Lower leg skin (tissue), 4 donors: ENCODE data around the gene MPST. TPM values are rescaled to one million over a fixed set of nuclear protein-coding genes. Genes with fewer than 3 reads are reported as not detected.

ENCODE experiments used
- DNase-seq, 2 donors: peaks; one replicate each; pipeline ENCODE4 v3.0.0-alpha.2; 2019; ENCODE audit warnings: low spot score in 2 of 2
- H3K4me3 ChIP-seq: fragments of 200-600 bp; sonication (generic); 2 replicates; pipeline ENCODE4 v1.5.1; 2017; ENCODE audit warnings: mild to moderate bottlenecking, low read depth; ENCODE audit not compliant: poor library complexity, severe bottlenecking
- CTCF ChIP-seq, 3 donors: fragments of 450-650 bp; IDR thresholded peaks; one replicate each; pipeline ENCODE4 v1.5.1; 2016; ENCODE audit warnings: antibody characterized with exemption in 3 of 3, mild to moderate bottlenecking in 3 of 3, moderate library complexity in 2 of 3
- POLR2A ChIP-seq, 2 donors: fragments of 450-650 bp; IDR thresholded peaks; one replicate each; pipeline ENCODE4 v1.6.1; 2016 to 2017; ENCODE audit warnings: antibody characterized with exemption in 2 of 2, mild to moderate bottlenecking in 1 of 2, moderate library complexity in 1 of 2
- WGBS, 2 donors: methylation state at CpG; one replicate each; pipeline ENCODE4 v1.1.5; 2018; 5-methylcytosine and 5-hydroxymethylcytosine counted together
- intact Hi-C: fragments of 100-400 bp; cut with DNase I; formaldehyde crosslinking; loops from one replicate; pipeline ENCODE4 v1.15.0; 2023; ENCODE audit warnings: low total_unique reads
- total RNA-seq, 4 donors: library from RNA; depleted of rRNA; stranded (reverse); fragments of >200 nt; gene quantifications; one replicate each; pipeline ENCODE4 v1.1.0, GENCODE V29; 2016

MPST gene
- total RNA-seq, 4 donors from 2014 or later = 225 to 336 (median 276) TPM

GRCh38 chr22:36999463-36999862 lies 20.1 kb upstream of the MPST start:
- intact Hi-C loops = no loop called here
- TF ChIP-seq CTCF (IDR thresholded peaks at IDR 0.05) (no peak), POLR2A (IDR thresholded peaks at IDR 0.05) (no peak)
- no peak overlapping the region for H3K4me3 ChIP-seq
- no peak for DNase-seq
- WGBS, 2 donors = 84 to 85% methylated on average over 4 of the region's 4 CpGs

GRCh38 chr22:37000676-37001534 lies 18.6 kb upstream of the MPST start:
- TF ChIP-seq POLR2A (IDR thresholded peaks at IDR 0.05) (no peak), CTCF (IDR thresholded peaks at IDR 0.05) (no peak)
- no peak for DNase-seq
- intact Hi-C loops = no loop called here
- H3K4me3 ChIP-seq = no peak overlapping the region
- WGBS, 2 donors = 76 to 77% methylated on average over 11 of the region's 11 CpGs

GRCh38 chr22:37001826-37002225 lies 17.7 kb upstream of the MPST start:
- WGBS, 2 donors = 86 to 90% methylated on average over 12 of the region's 12 CpGs
- no peak for DNase-seq
- intact Hi-C loops = no loop called here

GRCh38 chr22:37002633-37003032 lies 16.9 kb upstream of the MPST start:
- H3K4me3 ChIP-seq = no peak overlapping the region
- intact Hi-C loops = no loop called here
- TF ChIP-seq CTCF (IDR thresholded peaks at IDR 0.05) = no peak
- TF ChIP-seq POLR2A (IDR thresholded peaks at IDR 0.05) = no peak
- 50 to 53% methylated on average over 7 of the region's 7 CpGs for WGBS, 2 donors
- DNase-seq = no peak

More at GRCh38 chr22:37001826-37002225, 17.7 kb upstream of the MPST start:
- TF ChIP-seq POLR2A (IDR thresholded peaks at IDR 0.05) = no peak
- no peak for TF ChIP-seq CTCF (IDR thresholded peaks at IDR 0.05)
- H3K4me3 ChIP-seq = no peak overlapping the region

GRCh38 chr22:37007651-37008050 lies 11.9 kb upstream of the MPST start:
- no peak overlapping the region for H3K4me3 ChIP-seq
- no peak for DNase-seq
- TF ChIP-seq CTCF (IDR thresholded peaks at IDR 0.05) (no peak), POLR2A (IDR thresholded peaks at IDR 0.05) (no peak)
- intact Hi-C loops = no loop called here
- WGBS, 2 donors = 33 to 48% methylated on average over 2 of the region's 2 CpGs
